DMS79 (cell line): ENCODE results near the gene INCA1.

Experiments
- DNase-seq: peaks from one replicate; lab custom pipeline; 2025; lab: John Stamatoyannopoulos, UW

Gene INCA1

GRCh38 chr17:4970273-4970672 lies 27.0 kb downstream of the INCA1 start:
- DNase-seq: no peak

GRCh38 chr17:4969551-4970173 lies 27.7 kb downstream of the INCA1 start:
- DNase-seq: no peak

- peak; percentile 25 for DNase-seq
Observed at GRCh38 chr17:4969047-4969550, 28.2 kb downstream of the INCA1 start.

GRCh38 chr17:4968486-4969046 lies 28.8 kb downstream of the INCA1 start:
- peak; percentile 12 for DNase-seq

DNA sequence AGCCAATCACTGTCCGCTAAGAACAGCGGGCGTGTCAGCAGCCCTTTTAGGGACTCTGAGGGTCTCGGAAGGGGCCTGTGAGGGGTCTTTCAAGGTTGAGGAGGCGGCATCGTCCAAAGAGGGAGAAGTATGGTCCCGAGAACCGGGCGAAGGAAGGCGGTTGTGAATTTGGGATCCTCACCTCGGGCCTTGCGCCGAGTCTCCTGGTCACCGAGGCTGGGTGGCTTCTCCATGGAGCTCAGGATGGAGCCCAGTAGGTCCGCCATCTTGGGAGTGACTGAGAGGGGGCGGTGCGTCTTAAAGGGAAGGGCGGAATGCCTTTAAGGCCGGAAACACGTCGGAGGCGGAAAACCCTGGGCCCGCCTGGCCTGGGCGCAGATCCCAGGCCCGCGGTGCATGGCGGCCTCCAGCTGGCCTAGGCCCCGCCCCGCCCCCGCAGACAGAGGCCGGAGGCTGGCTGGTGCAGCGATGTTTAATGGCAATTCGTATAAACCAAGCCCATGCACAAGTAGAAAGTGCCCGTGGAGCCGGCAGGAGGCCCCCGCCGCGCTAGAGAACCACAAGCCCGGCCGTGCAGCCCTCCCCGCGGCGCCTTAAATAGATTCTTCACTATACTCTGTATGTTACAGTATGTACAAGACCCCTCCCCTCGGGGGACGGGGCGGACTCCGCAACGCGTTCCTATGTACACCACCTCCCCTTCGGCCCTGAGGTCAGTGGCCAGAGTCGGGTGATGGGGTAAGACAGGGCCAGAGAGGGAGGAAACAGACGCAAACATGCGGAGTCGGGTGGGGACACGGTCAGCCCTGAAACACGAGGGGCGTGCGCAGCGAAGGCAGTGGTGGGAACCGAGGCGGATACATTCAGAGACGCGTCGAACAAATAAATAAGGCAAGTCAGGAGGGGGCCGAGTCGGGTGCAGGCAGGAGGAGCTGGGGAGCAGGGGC lies 29.5 kb downstream of the INCA1 start, which contains the start of gene SPAG7:
SPAG7 (minus strand) TSS at position 279 of the 947 bp plus-strand sequence; CDS start at position 266, 13 bp downstream.
- peak; percentile 90 for DNase-seq

DNA sequence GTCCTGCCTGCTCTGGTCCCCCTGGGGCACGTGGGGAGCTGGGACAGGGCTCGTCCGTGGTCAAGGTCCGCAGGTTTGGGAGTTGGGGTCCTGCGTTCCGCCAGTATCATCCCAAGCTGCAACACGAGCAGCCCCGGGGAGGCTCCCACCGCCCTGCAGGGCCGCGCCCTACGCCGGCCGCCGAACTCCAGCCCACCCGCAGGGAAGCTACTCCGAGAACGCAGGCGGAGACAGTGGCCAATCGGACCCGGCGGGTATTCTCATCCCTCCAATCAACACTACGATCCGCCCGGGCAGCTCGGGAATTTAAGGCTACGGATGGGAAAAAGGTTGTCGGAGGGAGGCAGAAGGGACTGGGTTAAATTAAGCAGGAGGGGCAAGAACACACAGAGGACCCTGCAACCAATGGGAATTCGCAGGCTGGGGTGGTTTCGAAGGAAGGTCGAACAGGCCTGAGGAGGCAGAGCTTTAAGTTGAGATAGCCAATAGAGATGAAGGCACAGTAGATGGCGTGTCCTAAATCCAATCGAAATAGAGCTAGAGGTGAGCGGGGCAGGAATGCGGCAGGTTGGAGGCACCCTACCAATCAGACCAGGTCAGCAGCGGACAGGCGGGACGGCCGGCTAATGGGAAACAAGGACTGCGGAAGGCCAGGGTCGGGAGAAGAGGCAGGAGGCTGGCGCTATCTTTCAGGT lies 30.3 kb downstream of the INCA1 start:
- peak; percentile 99 for DNase-seq

GRCh38 chr17:4965311-4965986 lies 31.9 kb downstream of the INCA1 start:
- no peak for DNase-seq

DNA sequence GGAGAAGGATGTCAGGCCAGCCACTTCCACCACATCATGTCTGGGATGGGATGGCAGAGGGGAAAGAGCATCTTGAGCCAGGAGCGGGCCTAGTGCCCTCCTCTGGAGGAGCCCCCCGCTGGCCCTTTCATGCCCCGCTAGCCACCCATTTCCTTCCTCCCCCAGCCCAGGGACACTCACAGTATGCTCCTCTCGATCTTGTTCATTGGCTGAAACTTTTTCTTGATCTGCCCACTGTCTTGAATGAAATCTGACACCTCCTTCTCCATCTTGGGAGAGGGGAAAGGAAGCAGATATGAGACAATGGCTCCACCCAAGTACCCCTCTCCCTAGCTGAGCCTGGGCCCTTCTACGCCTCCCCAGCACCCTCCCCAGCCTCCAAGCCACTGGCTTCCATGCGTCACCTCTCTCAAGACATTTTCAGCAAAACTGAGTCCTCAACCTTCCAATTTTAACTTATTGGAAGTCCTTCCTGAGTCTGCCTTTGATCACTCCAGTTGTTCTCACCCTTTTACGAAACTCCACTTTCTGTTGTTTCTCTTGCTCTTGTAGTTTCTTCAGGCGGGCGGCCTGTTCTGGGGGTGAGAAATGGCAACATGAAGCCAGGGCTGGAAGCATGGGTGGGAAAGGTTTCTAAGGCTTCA lies 36.9 kb downstream of the INCA1 start:
- DNase-seq: no peak

- DNase-seq: no peak
Observed at GRCh38 chr17:4959261-4959965, 37.9 kb downstream of the INCA1 start.

DNA sequence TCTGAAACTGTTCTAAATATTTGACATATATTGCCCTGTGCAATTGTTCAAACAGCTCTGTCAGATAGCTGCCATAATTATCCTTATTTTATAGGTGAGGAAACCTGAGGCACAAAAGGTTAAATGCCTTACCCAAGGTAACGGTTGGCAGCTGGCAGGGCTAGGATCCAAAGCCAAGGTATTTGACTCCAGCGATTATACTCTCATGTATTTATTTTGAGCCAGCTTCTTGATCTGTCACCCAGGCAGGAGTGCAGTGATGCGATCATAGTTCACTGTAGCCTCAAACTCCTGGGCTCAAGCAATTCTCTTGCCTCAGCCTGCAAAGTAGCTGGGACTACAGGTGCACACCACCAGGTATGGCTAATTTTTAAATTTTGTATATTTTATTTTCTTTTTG lies 39.2 kb downstream of the INCA1 start:
- DNase-seq: no peak

GRCh38 chr17:4956493-4957061 lies 40.7 kb downstream of the INCA1 start:
- DNase-seq: no peak

- no peak for DNase-seq
Observed at GRCh38 chr17:4955091-4955490, 42.2 kb downstream of the INCA1 start.

DNA sequence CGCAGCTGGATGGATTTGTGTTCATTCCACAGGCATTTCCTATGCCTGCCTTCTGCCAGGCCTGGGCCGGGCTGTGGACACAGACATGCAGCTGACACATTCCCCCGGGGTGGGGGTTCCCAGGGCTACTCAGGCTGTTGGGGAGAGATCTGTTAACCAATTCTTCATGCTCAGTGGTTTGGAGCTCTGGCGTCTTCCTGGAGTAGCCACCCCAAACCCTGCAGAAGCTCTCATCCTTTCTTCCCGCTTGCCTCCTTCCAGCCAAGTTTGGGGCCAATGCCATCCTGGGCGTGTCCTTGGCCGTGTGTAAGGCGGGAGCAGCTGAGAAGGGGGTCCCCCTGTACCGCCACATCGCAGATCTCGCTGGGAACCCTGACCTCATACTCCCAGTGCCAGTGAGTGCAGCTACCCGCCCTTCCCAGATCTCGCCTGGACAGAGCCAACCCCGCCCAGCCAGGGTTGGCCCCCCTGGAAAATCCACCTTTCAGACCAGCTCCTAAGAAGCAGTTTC lies 43.8 kb downstream of the INCA1 start:
- DNase-seq: no peak

GRCh38 chr17:4951486-4951885 lies 45.8 kb downstream of the INCA1 start:
- no peak for DNase-seq

GRCh38 chr17:4950746-4951204 lies 46.5 kb downstream of the INCA1 start, which contains the start of gene ENO3:
ENO3 (plus strand) TSS chr17:4951119; CDS start chr17:4951830, 711 bp downstream.
- no peak for DNase-seq

- no peak for DNase-seq
Observed at GRCh38 chr17:4950075-4950745, 47.1 kb downstream of the INCA1 start.

GRCh38 chr17:4949321-4950074 lies 47.8 kb downstream of the INCA1 start:
- DNase-seq: peak; percentile 53

DNA sequence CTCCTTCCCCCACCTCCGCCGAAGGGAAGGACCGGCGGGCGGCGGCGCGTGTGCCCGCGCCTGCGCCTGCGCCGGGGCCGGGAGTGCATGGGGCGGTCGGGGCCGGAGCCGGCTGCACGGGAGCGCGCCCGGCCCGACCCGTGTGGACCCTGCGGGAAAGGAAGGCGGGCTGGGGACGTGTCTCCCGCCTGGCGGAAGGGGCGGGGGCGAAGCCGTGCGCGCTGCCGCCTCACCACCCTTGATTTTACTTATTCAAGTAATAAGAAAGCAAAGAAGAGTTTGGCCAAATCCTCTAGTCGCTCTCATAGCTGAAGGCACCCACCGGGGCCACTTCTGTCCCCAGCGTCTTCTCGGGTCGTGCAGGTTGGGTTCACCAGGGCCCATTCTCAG lies 48.4 kb downstream of the INCA1 start:
- peak; percentile 64 for DNase-seq
